Islet precursor cell (in vitro differentiated cells): ENCODE measurements around the gene GEMIN4.
"Not testable (repeated sequence)": the region's sequence is repeated elsewhere in the genome, so short reads cannot be mapped to it uniquely, and the experiment has no call there.

ENCODE experiments used
- DNase-seq: peaks from one replicate; pipeline ENCODE4 v3.0.0-alpha.2; 2018

The GEMIN4 gene

GRCh38 chr17:699345-699744 lies 52.7 kb downstream of the GEMIN4 start:
- DNase-seq = no peak

- not testable (repeated sequence) for DNase-seq
Observed at GRCh38 chr17:698096-698495, 54.0 kb downstream of the GEMIN4 start.

GRCh38 chr17:697682-698081 lies 54.4 kb downstream of the GEMIN4 start:
- no peak for DNase-seq

- no peak for DNase-seq
Observed at GRCh38 chr17:696369-696768, 55.7 kb downstream of the GEMIN4 start.
